ENCODE measurements around the gene PDE3B.

DNA sequence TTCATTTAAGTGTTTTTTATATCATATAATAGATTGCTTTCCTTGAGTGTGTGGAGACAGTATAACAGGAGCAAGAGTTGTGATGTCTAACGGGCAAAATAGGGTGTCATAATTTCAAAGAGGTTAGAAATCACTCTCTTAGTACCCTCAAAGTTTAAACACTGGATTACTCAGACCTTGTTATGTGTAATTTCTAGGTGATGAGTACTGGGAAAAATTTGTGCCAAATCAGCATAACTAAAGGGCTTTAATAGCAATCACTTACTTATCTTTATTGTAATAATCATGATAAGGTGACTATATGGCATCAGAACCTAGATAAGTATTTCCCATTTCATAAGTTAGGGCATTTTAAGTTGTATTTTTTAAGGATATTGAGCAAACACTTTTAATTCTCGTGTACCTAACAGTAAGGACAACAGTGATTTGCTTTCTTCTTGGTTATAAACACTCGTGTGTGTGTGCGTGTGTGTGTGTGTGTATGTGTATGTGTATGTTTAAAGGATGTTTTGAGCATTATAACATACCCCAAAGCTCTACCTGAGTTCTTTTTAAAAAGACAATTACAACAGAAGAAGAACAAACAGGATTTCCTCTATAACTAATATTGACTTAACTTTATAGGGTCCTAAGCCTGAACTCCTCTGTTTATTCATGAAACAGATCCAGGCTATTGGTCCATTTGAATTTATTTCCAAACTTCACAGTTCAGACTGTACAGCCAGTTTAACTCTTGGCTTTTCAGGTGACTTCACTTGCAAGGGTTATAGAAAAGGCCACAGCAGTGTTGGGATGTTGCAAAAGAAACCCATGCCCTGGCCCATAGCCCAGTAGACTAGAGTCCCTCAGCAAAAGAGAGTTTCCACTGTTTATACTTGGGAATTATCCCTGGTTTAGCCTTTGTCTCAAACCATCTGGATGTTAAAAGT is 23.7 kb upstream of the PDE3B start:
- TF ChIP-seq POLR2A (IDR thresholded peaks at IDR 0.05; ENCODE audit: low read length): no peak
- no peak for TF ChIP-seq GATA1 (IDR thresholded peaks at IDR 0.05; ENCODE audit: low read depth, low read length)
